ENCODE data around the gene ATG16L1.
"Not testable (repeated sequence)": the region's sequence is repeated elsewhere in the genome, so short reads cannot be mapped to it uniquely, and the experiment has no call there.

The ATG16L1 gene

DNA sequence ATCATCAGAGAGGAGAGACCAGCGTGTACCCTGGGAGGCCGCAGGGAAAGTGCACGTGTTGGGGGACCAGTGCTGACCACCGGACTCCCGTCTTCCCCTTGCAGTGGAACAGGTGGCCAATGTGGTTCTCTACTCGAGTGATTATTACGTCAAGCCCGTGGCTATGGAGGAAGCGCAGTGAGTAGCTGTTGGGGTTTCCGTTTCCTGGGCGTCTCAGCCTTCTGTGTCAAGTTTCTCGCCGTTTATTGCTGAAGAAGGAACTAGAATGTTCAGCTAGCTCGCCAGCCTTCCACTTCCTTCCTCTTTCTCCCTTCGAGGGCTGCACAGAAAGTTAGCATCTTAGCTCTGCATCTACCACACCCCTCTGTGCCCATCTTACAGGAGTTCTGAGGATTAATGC, 80.1 kb downstream of the ATG16L1 start:
- peak in 2 of 3 experiments; percentile 52 to 65 for DNase-seq (ENCODE audit: low read depth in 3 of 3)

DNA sequence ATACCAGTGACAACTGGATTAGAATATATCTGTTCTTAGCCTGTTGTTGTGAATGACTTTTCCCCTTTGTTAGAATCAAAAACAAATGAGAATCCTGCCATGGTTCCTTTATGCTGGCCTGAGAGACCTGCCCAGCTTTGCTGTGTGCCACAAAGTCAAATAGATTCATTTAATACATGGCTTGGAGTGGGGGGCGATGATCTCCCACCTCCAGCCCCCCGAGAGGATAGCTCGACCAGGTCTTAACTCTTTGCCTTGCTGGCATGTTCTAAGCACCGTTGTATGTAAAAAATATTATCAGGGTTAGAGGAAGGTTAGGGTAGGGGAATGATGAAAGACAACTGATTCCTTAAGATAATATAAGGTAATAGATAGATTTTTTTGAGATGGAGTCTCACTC, 80.7 kb downstream of the ATG16L1 start:
- DNase-seq (ENCODE audit: low read depth in 3 of 3) = no peak

DNA sequence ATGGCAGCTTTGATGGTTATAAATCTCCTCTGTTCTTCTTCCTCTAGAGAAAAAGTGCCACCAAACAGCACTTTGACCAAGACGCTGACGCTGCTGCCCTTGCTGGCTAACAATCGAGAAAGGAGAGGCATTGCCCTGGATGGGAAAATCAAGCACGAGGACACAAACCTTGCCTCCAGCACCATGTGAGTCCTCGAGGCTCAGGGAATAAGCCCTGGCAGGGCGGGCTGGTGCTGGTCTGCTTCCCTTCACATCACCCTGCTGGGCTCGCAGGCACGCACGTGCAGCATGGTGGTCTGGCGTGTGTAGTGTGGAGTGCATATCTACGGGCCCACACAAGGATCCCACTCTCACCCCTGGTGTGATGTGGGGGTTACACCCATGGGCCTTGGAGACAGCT, 83.4 kb downstream of the ATG16L1 start:
- DNase-seq (ENCODE audit: low read depth in 3 of 3) = no peak

DNA sequence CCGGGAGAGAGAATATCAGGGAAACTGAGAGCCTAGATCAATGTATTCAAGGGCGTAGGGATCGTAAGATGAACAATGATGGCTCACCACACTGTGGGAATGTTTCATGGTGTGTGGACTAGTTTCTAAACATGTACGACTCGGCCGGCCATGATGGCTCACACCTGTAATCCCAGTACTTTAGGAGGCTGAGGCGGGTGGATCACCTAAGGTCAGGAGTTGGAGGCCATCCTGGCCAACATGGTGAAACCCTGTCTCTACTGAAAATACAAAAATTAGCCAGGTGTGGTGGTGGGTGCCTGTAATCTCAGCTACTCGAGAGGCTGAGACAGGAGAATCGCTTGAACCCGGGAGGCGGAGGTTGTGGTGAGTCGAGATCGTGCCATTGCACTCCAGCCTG, 84.6 kb downstream of the ATG16L1 start:
- not testable (repeated sequence) for DNase-seq (ENCODE audit: low read depth in 3 of 3)

DNA sequence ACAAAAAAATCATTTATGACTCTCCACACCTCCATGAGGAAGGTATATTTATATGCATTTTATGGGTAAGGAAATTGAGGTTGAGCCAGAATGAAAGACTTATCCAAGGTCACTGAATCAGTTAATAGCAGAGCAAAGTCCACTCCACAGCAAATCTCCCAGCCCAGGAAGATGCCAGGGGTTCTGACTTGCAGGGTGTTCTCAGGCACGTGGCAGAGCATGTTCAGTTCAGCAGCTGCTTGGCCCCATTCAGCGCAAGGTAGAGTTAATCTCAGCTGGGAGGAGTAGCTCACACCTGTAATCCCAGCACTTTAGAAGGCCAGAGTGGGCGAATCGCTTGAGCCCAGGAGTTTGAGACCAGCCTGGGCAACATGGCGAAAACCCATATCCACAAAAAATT, 85.1 kb downstream of the ATG16L1 start:
- DNase-seq (ENCODE audit: low read depth in 3 of 3) = no peak

DNA sequence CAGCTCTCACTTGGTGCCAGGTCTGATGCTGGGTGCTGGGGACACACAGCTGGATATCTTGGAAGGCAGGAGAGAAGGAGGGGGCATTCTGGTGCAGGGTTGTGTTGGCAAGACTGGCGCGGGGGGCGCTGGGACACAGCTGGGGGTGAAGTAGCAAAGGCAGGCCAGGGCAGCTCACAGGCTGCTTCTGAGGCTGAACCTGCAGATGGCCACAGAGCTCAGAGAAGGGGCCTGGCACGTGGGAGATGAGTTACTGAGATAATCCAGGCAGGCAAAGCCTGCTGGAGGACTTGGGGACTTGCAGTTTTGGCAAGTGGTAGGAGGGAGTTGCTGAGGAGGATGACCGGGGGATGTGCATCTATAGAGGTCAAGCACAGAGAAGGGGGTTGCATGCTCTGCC, 86.6 kb downstream of the ATG16L1 start:
- DNase-seq (ENCODE audit: low read depth in 3 of 3) = no peak

DNA sequence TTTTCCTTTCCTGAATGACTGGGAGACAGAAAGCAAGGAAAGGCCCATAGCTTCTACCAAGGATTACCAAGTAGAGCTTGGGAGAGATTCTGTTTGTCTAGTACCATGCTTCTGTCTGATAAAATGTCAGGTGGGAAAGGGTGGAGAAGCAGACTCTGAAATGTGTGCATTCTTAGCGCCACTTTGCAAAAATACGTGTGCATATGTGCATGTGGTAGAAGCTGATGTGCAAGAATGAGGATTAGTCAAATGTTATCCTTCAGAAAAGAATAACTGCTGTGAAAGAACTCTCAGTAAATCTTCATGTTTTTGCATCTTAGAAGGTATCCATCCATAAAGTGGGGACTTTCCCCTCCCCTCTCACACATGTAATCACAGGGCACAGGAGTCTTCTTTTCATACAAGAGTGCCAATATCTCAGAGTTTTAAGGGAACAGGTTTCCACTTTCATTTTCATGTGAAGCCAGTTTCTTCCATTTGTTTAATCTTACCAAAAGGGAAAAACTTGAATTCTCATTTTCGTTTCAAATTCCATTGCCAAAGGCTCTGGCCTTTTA, 87.4 kb downstream of the ATG16L1 start:
- DNase-seq (ENCODE audit: low read depth in 3 of 3) = no peak

DNA sequence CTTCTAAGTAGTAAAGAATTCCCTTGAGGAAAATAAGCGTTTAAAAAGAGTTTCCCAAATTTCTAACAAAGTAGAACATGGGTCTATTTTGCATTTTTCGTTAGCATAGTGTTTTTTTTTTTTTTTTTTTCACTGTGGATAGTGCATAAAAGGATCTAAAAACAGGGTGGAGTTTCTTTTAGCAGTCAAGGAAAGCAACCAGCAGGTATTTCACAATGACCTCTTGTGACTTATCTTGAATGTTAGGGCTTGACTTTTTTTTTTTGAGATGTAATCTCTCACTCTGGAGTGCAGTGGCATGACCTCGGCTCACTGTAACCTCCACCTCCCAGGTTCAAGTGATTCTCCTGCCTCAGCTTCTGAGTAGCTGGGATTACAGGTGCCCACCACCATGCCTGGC, 88.0 kb downstream of the ATG16L1 start:
- DNase-seq (ENCODE audit: low read depth in 3 of 3) = no peak

DNA sequence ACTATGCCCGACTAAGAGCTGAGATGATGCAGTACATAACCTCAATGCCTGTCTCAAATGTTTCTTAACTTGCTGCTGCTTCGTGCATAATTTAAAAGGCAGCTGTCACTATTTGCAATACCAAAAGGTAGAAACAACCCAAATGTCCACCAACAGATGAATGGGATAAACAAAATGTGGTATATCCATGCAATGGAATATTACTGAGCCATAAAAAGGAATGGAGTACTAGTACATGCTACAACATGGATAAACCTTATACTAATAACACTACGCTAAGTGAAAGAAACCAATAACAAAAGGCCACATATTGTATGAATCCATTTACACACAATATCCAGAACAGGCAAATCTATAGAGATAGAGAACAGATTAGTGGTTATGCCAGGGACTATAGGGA, 89.8 kb downstream of the ATG16L1 start:
- no peak for DNase-seq (ENCODE audit: low read depth in 3 of 3)

DNA sequence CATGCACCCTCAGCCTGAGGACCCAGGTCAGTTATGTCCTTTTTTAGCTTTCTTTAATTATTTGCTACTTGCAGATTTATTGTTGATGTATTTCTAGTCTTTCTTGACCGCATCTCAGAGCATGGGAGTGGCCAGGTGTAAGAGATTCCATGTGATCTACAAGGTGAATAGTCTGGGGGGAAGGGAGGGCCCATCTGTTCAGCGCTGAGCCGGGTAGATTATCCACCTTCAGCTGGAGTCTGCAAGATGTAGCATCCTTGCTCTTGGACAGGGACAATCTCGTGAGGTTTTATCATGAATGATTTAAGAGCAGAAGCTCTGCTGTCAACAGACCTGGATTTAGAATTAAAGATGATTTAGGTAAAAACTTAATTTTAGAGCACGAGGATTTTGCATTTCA, 90.8 kb downstream of the ATG16L1 start:
- no peak for DNase-seq (ENCODE audit: low read depth in 3 of 3)

DNA sequence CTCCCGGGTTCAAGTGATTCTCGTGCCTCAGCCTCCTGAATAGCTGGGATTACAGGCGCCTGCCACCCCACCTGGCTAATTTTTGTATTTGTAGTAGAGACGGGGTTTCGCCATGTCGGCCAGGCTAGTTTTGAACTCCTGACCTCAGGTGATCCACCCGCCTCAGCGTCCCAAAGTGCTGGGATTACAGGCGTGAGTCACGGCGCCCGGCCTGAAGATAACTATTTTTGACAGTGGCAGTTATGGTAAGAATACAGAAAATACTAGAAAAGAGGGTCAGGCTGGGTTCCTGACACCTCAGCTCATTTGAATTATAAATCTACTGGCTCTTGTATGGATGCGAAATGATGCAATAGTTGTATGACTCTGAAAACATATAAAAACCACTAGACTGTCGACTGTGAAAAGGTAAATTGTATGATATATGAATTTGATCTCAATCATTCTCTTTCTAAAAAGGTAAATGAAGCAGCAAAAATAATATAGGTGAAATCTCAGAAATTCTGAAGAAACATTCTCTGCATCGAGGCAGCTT, 91.8 kb downstream of the ATG16L1 start:
- no peak for DNase-seq (ENCODE audit: low read depth in 3 of 3)

All from stimulated activated CD4-positive, alpha-beta T cell treated with anti-CD3 and anti-CD28 coated beads, TNF-alpha, amount 100 ng/mL, for 4 hours (primary cell).